ENCODE data around the gene PRMT1.

The PRMT1 gene

DNA sequence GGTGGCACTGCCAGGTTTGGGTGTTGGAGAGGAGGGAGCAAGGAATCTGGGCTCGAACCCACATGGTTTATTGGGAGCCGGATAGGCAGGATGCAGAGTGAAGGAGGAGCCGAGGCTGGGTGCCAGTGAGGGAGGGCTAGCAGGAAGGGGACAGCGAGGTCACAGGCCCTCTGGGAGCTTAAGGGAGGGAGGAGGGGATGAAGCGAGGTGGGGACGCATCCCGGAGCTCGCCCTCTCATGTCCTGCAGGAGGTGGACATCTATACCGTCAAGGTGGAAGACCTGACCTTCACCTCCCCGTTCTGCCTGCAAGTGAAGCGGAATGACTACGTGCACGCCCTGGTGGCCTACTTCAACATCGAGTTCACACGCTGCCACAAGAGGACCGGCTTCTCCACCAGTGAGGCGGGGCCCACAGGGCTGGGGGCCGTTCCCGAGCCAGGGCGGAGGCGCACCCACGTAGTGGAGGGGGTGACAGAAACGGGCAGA is 8.8 kb downstream of the PRMT1 start:
- no peak for DNase-seq (ENCODE audit: low read depth)
- H3K4me3 ChIP-seq (ENCODE audit: low read depth, low read length) = no peak overlapping the region
- TF ChIP-seq, protein P1, sequence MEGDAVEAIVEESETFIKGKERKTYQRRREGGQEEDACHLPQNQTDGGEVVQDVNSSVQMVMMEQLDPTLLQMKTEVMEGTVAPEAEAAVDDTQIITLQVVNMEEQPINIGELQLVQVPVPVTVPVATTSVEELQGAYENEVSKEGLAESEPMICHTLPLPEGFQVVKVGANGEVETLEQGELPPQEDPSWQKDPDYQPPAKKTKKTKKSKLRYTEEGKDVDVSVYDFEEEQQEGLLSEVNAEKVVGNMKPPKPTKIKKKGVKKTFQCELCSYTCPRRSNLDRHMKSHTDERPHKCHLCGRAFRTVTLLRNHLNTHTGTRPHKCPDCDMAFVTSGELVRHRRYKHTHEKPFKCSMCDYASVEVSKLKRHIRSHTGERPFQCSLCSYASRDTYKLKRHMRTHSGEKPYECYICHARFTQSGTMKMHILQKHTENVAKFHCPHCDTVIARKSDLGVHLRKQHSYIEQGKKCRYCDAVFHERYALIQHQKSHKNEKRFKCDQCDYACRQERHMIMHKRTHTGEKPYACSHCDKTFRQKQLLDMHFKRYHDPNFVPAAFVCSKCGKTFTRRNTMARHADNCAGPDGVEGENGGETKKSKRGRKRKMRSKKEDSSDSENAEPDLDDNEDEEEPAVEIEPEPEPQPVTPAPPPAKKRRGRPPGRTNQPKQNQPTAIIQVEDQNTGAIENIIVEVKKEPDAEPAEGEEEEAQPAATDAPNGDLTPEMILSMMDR (conservative IDR thresholded peaks at IDR 0.05; ENCODE audit: low read depth, low read length) = no peak

DNA sequence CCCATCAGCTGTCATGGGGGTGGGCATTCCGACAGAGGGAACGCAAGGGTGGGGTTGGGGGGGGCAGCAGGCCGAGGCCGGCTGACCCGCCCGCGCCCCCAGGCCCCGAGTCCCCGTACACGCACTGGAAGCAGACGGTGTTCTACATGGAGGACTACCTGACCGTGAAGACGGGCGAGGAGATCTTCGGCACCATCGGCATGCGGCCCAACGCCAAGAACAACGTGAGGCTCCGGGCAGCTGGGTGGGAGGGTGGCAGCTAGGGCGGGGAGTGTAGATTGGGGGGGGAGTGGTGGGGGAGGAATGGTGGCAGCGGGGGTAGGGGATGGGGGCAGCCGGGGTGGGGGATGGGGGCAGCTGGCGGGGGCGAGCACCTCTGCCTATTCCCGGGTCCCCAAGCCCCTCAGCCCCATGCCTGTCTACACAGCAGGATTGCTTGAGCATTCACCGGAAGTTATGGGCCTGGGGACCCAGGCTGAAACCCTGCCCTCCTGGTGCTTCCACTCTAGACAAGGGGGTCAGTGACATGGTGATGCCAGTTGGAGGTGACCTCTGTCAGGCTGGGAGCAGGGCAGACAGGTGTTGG is 9.5 kb downstream of the PRMT1 start:
- DNase-seq (ENCODE audit: low read depth) = no peak
- H3K4me3 ChIP-seq (ENCODE audit: low read depth, low read length) = no peak overlapping the region

DNA sequence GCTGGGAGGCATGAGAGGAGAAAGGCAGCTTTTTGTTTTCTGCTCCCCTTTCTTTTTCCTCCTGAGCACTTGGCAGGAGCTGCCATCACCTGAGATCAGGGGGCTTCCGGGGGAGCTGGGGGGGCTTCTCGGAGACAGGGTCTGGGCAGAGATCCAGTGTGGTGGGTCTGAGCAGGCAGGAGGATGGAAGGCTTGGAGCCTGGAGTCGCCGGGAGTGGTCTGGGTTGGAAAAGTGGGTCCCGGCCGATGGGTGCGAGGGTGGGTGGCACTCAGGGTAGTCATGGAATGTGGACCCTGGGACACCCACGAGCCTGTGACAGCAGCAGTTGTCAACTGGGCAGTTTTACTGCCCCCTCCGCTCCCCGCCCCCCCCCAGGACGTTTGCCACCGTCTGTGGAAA is 10.1 kb downstream of the PRMT1 start:
- H3K4me3 ChIP-seq (ENCODE audit: low read depth, low read length) = no peak overlapping the region
- no peak for DNase-seq (ENCODE audit: low read depth)
- TF ChIP-seq, protein P1 (conservative IDR thresholded peaks at IDR 0.05; ENCODE audit: low read depth, low read length) = no peak

More for the DNA sequence above, 9.5 kb downstream of the PRMT1 start:
- TF ChIP-seq, protein P1 (conservative IDR thresholded peaks at IDR 0.05; ENCODE audit: low read depth, low read length) = no peak

GRCh38 chr19:49687566-49688316 is 10.7 kb downstream of the PRMT1 start:
- DNase-seq (ENCODE audit: low read depth) = no peak
- TF ChIP-seq, protein P1 (conservative IDR thresholded peaks at IDR 0.05; ENCODE audit: low read depth, low read length) = no peak
- H3K4me3 ChIP-seq (ENCODE audit: low read depth, low read length) = no peak overlapping the region

GRCh38 chr19:49688531-49689132 is 11.6 kb downstream of the PRMT1 start:
- TF ChIP-seq, protein P1 (conservative IDR thresholded peaks at IDR 0.05; ENCODE audit: low read depth, low read length) = no peak
- DNase-seq (ENCODE audit: low read depth) = no peak
- H3K4me3 ChIP-seq (ENCODE audit: low read depth, low read length) = no peak overlapping the region

GRCh38 chr19:49689133-49690078 is 12.3 kb downstream of the PRMT1 start, which contains the start of gene ADM5:
TSS of gene ADM5 (plus strand) at chr19:49689594. CDS start at chr19:49689838, 244 bp downstream.
- TF ChIP-seq, protein P1 (conservative IDR thresholded peaks at IDR 0.05; ENCODE audit: low read depth, low read length) = peak; percentile 66
- peak within 1 kb of the TSS; percentile 50 for H3K4me3 ChIP-seq (ENCODE audit: low read depth, low read length)
- DNase-seq (ENCODE audit: low read depth) = no peak

Measured in choroid plexus epithelial cell (primary cell).